Glomerular endothelial cell (primary cell): ENCODE results near the gene KLK5. TPM values are rescaled to one million over a fixed set of nuclear protein-coding genes. Genes with fewer than 3 reads are reported as not detected.
"Not testable (repeated sequence)": the region's sequence is repeated elsewhere in the genome, so short reads cannot be mapped to it uniquely, and the experiment has no call there.

Experiments used
- DNase-seq: peaks from one replicate; pipeline ENCODE4 v3.0.0-alpha.2; 2011; ENCODE audit warnings: low read depth, low spot score; ENCODE audit errors: extremely low read depth
- total RNA-seq: library from RNA; depleted of rRNA; stranded (reverse); fragments of >200 nt; gene quantifications from 2 replicates; pipeline ENCODE4 v1.2.3, GENCODE V29; 2015

Gene KLK5
- total RNA-seq, 1 donor from 2014 or later = not detected

- not testable (repeated sequence) for DNase-seq
These were observed 56.7 kb downstream of the KLK5 start for GRCh38 chr19:50896089-50896590.

GRCh38 chr19:50894478-50895356, 58.1 kb downstream of the KLK5 start:
- no peak for DNase-seq

Other genes starting within 250 kb of the KLK5 start
- gene SHANK1, start 233.2 kb downstream of the KLK5 start, total RNA-seq = 1.2 and 2.0 TPM in 2 replicates
- 14.4 and 16.2 TPM in 2 replicates for gene CLEC11A, start 229.7 kb downstream of the KLK5 start, total RNA-seq
- gene GPR32, start 182.6 kb downstream of the KLK5 start, total RNA-seq = not detected in 2 replicates
- not detected in 2 replicates for gene ACP4, start 162.6 kb downstream of the KLK5 start, total RNA-seq
- gene KLK1, start 129.3 kb downstream of the KLK5 start, total RNA-seq = not detected in 2 replicates
- not detected in 2 replicates for gene KLK15, start 119.5 kb downstream of the KLK5 start, total RNA-seq
- not detected in 2 replicates for gene KLK3, start 98.1 kb downstream of the KLK5 start, total RNA-seq
- gene KLK2, start 79.6 kb downstream of the KLK5 start, total RNA-seq = not detected in 2 replicates
- not detected in 2 replicates for gene KLK4, start 41.6 kb downstream of the KLK5 start, total RNA-seq
- gene KLK6, start 16.6 kb upstream of the KLK5 start, total RNA-seq = not detected in 2 replicates
- not detected in 2 replicates for gene KLK7, start 30.9 kb upstream of the KLK5 start, total RNA-seq
- not detected in 2 replicates for gene KLK8, start 48.6 kb upstream of the KLK5 start, total RNA-seq
- gene KLK10, start 66.7 kb upstream of the KLK5 start, total RNA-seq = not detected in 2 replicates
- not detected in 2 replicates for gene KLK11, start 73.6 kb upstream of the KLK5 start, total RNA-seq
- not detected in 2 replicates for gene KLK12, start 82.0 kb upstream of the KLK5 start, total RNA-seq
- not detected in 2 replicates for gene KLK13, start 112.1 kb upstream of the KLK5 start, total RNA-seq
- not detected in 2 replicates for gene KLK14, start 129.8 kb upstream of the KLK5 start, total RNA-seq
- gene CTU1, start 155.4 kb upstream of the KLK5 start, total RNA-seq = 17.1 and 19.3 TPM in 2 replicates
- not detected in 2 replicates for gene SIGLEC9, start 171.9 kb upstream of the KLK5 start, total RNA-seq
- gene SIGLEC7, start 189.3 kb upstream of the KLK5 start, total RNA-seq = not detected in 2 replicates